ENCODE results near the gene PIPOX.

GRCh38 chr17:29016345-29017210, 26.4 kb upstream of the PIPOX start:
- TF ChIP-seq POLR2AphosphoS5 (IDR thresholded peaks at IDR 0.05; ENCODE audit: borderline replicate concordance, low read depth, low read length): no peak
- TF ChIP-seq EZH2 (IDR thresholded peaks at IDR 0.05): no peak

Data from SK-N-MC (cell line).